Activated CD8-positive, alpha-beta T cell treated with anti-CD3 and anti-CD28 coated beads for 36 hours (primary cell): ENCODE data around the gene SOX18. TPM values are rescaled to one million over a fixed set of nuclear protein-coding genes. Genes with fewer than 3 reads are reported as not detected.

Experiments used
- ATAC-seq: fragments of 200-7000 bp; cut with Tn5 transposase; one replicate; pipeline ENCODE4 v1.10.0; 2021; ENCODE audit warnings: mild to moderate bottlenecking, moderate library complexity
- CTCF ChIA-PET: fragments of 350-600 bp; sonication (Branson Sonifier 250); formaldehyde crosslinking; loops from one replicate; lab custom pipeline; 2021; ENCODE audit warnings: antibody characterized with exemption; lab: Charles Lee
- POLR2A ChIA-PET: fragments of 350-600 bp; sonication (Branson Sonifier 250); formaldehyde crosslinking; loops from one replicate; lab custom pipeline; 2021; ENCODE audit warnings: antibody characterized with exemption; lab: Charles Lee
- DNase-seq: peaks from one replicate; pipeline ENCODE4 v3.0.0-alpha.2; 2020
- H3K27ac Mint-ChIP-seq: one replicate; pipeline ENCODE4 v1.8.0; 2021; ENCODE audit warnings: mild to moderate bottlenecking, mixed read lengths
- H3K27me3 Mint-ChIP-seq: one replicate; pipeline ENCODE4 v1.8.0; 2021; ENCODE audit warnings: mixed read lengths
- H3K36me3 Mint-ChIP-seq: one replicate; pipeline ENCODE4 v1.8.0; 2021; ENCODE audit warnings: low read depth, mixed read lengths
- H3K4me1 Mint-ChIP-seq: one replicate; pipeline ENCODE4 v1.8.0; 2021; ENCODE audit warnings: low read depth, mixed read lengths
- H3K4me3 Mint-ChIP-seq: one replicate; pipeline ENCODE4 v1.8.0; 2021; ENCODE audit warnings: mild to moderate bottlenecking, moderate library complexity, mixed read lengths
- H3K9me3 Mint-ChIP-seq: one replicate; pipeline ENCODE4 v1.8.0; 2021; ENCODE audit warnings: mixed read lengths
- CTCF ChIP-seq: fragments of 200-600 bp; IDR thresholded peaks from one replicate; pipeline ENCODE4 v1.8.0; 2022; ENCODE audit warnings: antibody characterized with exemption, mild to moderate bottlenecking
- intact Hi-C: fragments of 100-400 bp; cut with micrococcal nuclease; formaldehyde crosslinking; loops from one replicate; pipeline ENCODE4 v1.10.0; 2022
- total RNA-seq, 2 experiments: library from RNA; stranded (reverse); gene quantifications; one replicate each; pipeline ENCODE4 v1.2.3, GENCODE V29; 2021

SOX18 gene
- total RNA-seq, 2 experiments from 2014 or later, result not detected

- POLR2A ChIA-PET, result interaction anchor here (0.7 to 2.8 kb wide), 2 partner anchors 10 to 50 kb away, joined by 3 to 15 read pairs; partner anchors contain the start of genes OPRL1 and RGS19
- Mint-ChIP-seq H3K4me1 (peaks cover 23% of the 10 kb centered on the region), H3K4me3 (no peak overlapping the region), H3K27me3 (no peaks in the 10 kb centered on the region), H3K9me3 (no peaks in the 10 kb centered on the region), H3K27ac (no peak overlapping the region), H3K36me3 (peaks cover 2% of the 10 kb centered on the region)
- ATAC-seq, result no peak
- intact Hi-C loops, result loop anchor here (10.0 kb wide), 1 partner anchor 95 kb away; the partner anchor contains the start of gene SAMD10
- TF ChIP-seq CTCF, result peak; percentile 84
- peak; percentile 49 for DNase-seq
- CTCF ChIA-PET, result interaction anchor here (0.7 to 1.6 kb wide), 10 partner anchors 8 to 532 kb away, joined by 3 to 5 read pairs (median 3); partner anchors contain the start of genes C20orf204, OPRL1, PRPF6 and PTK6
Measured at GRCh38 chr20:64069614-64070243, 20.3 kb upstream of the SOX18 start.

- CTCF ChIA-PET, result interaction anchor here (0.7 to 1.6 kb wide), 7 partner anchors 9 to 532 kb away, joined by 3 to 5 read pairs (median 3); partner anchors contain the start of genes OPRL1, PRPF6 and PTK6
- H3K36me3 Mint-ChIP-seq, result peaks cover 2% of the 10 kb centered on the region
- no peaks in the 10 kb centered on the region for H3K27me3 Mint-ChIP-seq
- TF ChIP-seq CTCF, result no peak
- H3K4me3 Mint-ChIP-seq, result no peak overlapping the region
- peaks cover 29% of the 10 kb centered on the region for H3K4me1 Mint-ChIP-seq
- DNase-seq (no peak), ATAC-seq (no peak)
- POLR2A ChIA-PET, result interaction anchor here (2.8 kb wide), 1 partner anchor 10 kb away, joined by 15 read pairs; the partner anchor contains the start of genes OPRL1 and RGS19
- H3K27ac Mint-ChIP-seq, result no peak overlapping the region
- intact Hi-C loops, result loop anchor here (10.0 kb wide), 1 partner anchor 94 kb away; the partner anchor contains the start of gene SAMD10
- H3K9me3 Mint-ChIP-seq, result no peaks in the 10 kb centered on the region
Measured at GRCh38 chr20:64069209-64069613, 19.8 kb upstream of the SOX18 start.

DNA sequence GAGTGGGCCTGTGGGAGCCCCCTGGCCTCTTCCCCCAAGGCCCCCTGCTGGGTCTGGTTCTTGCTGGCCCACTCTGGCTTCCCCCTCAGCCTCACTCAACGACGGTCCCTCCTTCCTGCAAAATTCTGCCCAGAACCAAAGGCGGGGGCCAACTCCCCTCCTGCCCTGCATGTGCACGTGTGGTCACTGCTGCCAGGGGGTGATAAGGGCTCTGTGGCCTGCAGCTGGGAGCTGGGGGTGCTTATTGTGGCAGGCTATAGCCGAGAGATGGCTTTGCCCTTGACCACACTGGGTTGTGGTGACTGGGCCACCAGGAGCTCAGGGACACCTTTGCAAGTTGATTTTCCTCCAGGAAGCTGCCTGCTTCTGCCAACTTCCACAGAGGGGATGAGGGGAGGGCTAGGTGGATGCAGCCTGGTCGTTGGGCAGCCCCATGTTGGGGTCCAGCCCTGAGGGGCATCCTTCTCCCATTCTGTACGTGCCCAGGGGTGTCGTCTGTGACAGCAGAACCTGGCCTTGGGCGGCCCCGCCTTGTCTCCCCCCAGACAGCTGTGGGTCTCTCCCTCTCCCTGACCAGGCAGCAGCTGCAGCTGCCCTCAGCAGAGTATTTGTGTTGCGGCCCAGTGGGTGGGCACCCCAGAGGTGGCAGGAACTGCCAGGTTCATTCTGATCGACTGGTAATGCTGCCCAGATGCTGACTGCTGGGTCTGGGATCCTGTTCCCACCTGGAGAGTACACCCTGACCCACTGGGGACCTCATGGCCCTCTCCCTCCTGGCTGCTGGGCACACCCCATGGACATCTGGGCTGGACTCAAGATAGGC, 19.2 kb upstream of the SOX18 start:
- Mint-ChIP-seq H3K4me3 (no peak overlapping the region), H3K36me3 (peaks cover 2% of the 10 kb centered on the region), H3K4me1 (peaks cover 35% of the 10 kb centered on the region), H3K27ac (no peak overlapping the region), H3K9me3 (no peaks in the 10 kb centered on the region), H3K27me3 (no peaks in the 10 kb centered on the region)
- intact Hi-C loops, result loop anchor here (10.0 kb wide), 1 partner anchor 94 kb away; the partner anchor contains the start of gene SAMD10
- CTCF ChIA-PET, result interaction anchor here (1.1 to 1.6 kb wide), 3 partner anchors 8 to 17 kb away, joined by 3 to 5 read pairs (median 4); no protein-coding TSS in a partner anchor
- no peak for TF ChIP-seq CTCF
- POLR2A ChIA-PET, result interaction anchor here (0.7 to 2.8 kb wide), 2 partner anchors 11 to 17 kb away, joined by 3 to 15 read pairs; partner anchors contain the start of genes OPRL1 and RGS19
- no peak for DNase-seq
- ATAC-seq, result no peak

- intact Hi-C loops, result loop anchor here (10.0 kb wide), 1 partner anchor 93 kb away; the partner anchor contains the start of gene SAMD10
- no peak for TF ChIP-seq CTCF
- peak overlapping the region; percentile 30 for H3K27ac Mint-ChIP-seq
- H3K4me1 Mint-ChIP-seq, result peaks cover 35% of the 10 kb centered on the region
- no peak overlapping the region for H3K4me3 Mint-ChIP-seq
- ChIA-PET CTCF (no interaction called here), POLR2A (interaction anchor here (0.7 to 2.8 kb wide), 3 partner anchors 12 to 16 kb away, joined by 3 to 15 read pairs (median 4); partner anchors contain the start of genes OPRL1 and RGS19)
- no peaks in the 10 kb centered on the region for H3K27me3 Mint-ChIP-seq
- no peaks in the 10 kb centered on the region for H3K36me3 Mint-ChIP-seq
- H3K9me3 Mint-ChIP-seq, result no peaks in the 10 kb centered on the region
- ATAC-seq (no peak), DNase-seq (no peak)
Measured at GRCh38 chr20:64067733-64068307, 18.4 kb upstream of the SOX18 start.
